ENCODE measurements around the gene COBL.

DNA sequence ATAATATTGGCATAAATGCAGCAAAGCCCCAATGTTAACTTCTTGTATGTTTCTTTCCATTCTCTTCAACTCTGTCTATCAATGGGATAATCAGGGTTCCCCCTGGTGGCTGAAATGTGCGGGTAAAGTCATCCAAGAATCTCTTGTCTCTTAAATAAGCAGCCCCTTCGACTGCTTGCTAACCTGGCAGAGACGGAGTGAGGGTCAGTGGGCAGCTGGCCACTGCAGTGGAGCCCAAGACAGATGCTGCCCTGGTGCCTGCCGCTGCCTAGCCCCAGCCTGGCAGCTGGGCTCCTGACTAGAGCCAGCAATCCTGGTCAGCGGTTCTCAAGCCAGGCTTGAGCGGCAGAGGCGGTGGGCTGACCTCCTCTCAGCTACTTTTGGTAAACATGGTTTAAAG lies 248.9 kb downstream of the COBL start:
- TF ChIP-seq, protein P1, sequence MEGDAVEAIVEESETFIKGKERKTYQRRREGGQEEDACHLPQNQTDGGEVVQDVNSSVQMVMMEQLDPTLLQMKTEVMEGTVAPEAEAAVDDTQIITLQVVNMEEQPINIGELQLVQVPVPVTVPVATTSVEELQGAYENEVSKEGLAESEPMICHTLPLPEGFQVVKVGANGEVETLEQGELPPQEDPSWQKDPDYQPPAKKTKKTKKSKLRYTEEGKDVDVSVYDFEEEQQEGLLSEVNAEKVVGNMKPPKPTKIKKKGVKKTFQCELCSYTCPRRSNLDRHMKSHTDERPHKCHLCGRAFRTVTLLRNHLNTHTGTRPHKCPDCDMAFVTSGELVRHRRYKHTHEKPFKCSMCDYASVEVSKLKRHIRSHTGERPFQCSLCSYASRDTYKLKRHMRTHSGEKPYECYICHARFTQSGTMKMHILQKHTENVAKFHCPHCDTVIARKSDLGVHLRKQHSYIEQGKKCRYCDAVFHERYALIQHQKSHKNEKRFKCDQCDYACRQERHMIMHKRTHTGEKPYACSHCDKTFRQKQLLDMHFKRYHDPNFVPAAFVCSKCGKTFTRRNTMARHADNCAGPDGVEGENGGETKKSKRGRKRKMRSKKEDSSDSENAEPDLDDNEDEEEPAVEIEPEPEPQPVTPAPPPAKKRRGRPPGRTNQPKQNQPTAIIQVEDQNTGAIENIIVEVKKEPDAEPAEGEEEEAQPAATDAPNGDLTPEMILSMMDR (IDR thresholded peaks at IDR 0.05): peak; percentile 54 to 74 (median 68)
- TF ChIP-seq POLR2A (IDR thresholded peaks at IDR 0.05): no peak

Measured in adrenal gland (tissue), 5 donors.